Neuronal stem cell (in vitro differentiated cells): ENCODE data around the gene MYH13.

Source experiments
- DNase-seq: peaks from one replicate; pipeline ENCODE4 v3.0.0-alpha.2; 2013; ENCODE audit warnings: low spot score
- H2AFZ ChIP-seq: one replicate; pipeline ENCODE4 v1.6.1; 2013; ENCODE audit warnings: mild to moderate bottlenecking, low read length, inconsistent platforms
- H2AK5ac ChIP-seq: 2 replicates; pipeline ENCODE4 v1.6.1; 2013; ENCODE audit warnings: low read depth, mild to moderate bottlenecking, inconsistent platforms, low read length, moderate library complexity, mixed read lengths
- H2BK120ac ChIP-seq: 2 replicates; pipeline ENCODE4 v1.6.1; 2013; ENCODE audit warnings: low read depth, mild to moderate bottlenecking, inconsistent platforms, low read length, moderate library complexity, mixed read lengths
- H2BK12ac ChIP-seq: one replicate; pipeline ENCODE4 v1.6.1; 2013; ENCODE audit warnings: low read length, inconsistent platforms
- H2BK15ac ChIP-seq: 2 replicates; pipeline ENCODE4 v1.6.1; 2013; ENCODE audit warnings: mild to moderate bottlenecking, low read length, inconsistent platforms, mixed read lengths
- H2BK5ac ChIP-seq: one replicate; pipeline ENCODE4 v1.6.1; 2013; ENCODE audit warnings: inconsistent platforms, mild to moderate bottlenecking, low read length, moderate library complexity
- H3K14ac ChIP-seq: one replicate; pipeline ENCODE4 v1.6.1; 2013; ENCODE audit warnings: low read length, inconsistent platforms
- H3K18ac ChIP-seq: 2 replicates; pipeline ENCODE4 v1.6.1; 2013; ENCODE audit warnings: low read length, inconsistent platforms
- H3K23ac ChIP-seq: 2 replicates; pipeline ENCODE4 v1.6.1; 2013; ENCODE audit warnings: low read depth, mild to moderate bottlenecking, mixed read lengths, low read length, inconsistent platforms; ENCODE audit not compliant: poor library complexity
- H3K27ac ChIP-seq: replicated peaks from 3 replicates; pipeline ENCODE4 v1.5.1; 2013; ENCODE audit warnings: low read length, inconsistent platforms
- H3K27me3 ChIP-seq, 3 experiments: 2 replicates each; pipeline ENCODE4 v1.6.1; 2013; ENCODE audit warnings: low read length in 3 of 3, mild to moderate bottlenecking in 2 of 3, inconsistent platforms in 1 of 3, low read depth in 1 of 3, mixed read lengths in 1 of 3, moderate library complexity in 1 of 3; ENCODE audit not compliant: control insufficient read depth in 3 of 3, insufficient read depth in 3 of 3
- H3K36me3 ChIP-seq, 2 donors: replicated peaks in 1 of 2; 2 replicates each; pipeline ENCODE4 v1.6.1; 2013; ENCODE audit warnings: low read length in 2 of 2; ENCODE audit not compliant: control insufficient read depth in 2 of 2, insufficient read depth in 2 of 2
- H3K4ac ChIP-seq: 2 replicates; pipeline ENCODE4 v1.6.1; 2013; ENCODE audit warnings: inconsistent platforms, mild to moderate bottlenecking, low read length, moderate library complexity
- H3K4me1 ChIP-seq, 2 donors: 1 replicate in 1 of 2; 2 replicates in 1 of 2; pipeline ENCODE4 v1.6.1; 2013; ENCODE audit warnings: low read length in 2 of 2, low read depth in 1 of 2; ENCODE audit not compliant: control insufficient read depth in 2 of 2, insufficient read depth in 1 of 2
- H3K4me2 ChIP-seq: one replicate; pipeline ENCODE4 v1.6.1; 2013; ENCODE audit warnings: mild to moderate bottlenecking, low read length, inconsistent platforms; ENCODE audit not compliant: insufficient read depth, poor library complexity, severe bottlenecking
- H3K4me3 ChIP-seq, 2 donors: 2 replicates each; pipeline ENCODE4 v1.5.1; 2013; ENCODE audit warnings: low read length in 2 of 2, mild to moderate bottlenecking in 2 of 2, inconsistent platforms in 1 of 2, moderate library complexity in 1 of 2
- H3K79me1 ChIP-seq: one replicate; pipeline ENCODE4 v1.6.1; 2013; ENCODE audit warnings: low read depth, mild to moderate bottlenecking, inconsistent platforms, low read length, moderate library complexity
- H3K9ac ChIP-seq: one replicate; pipeline ENCODE4 v1.6.1; 2013; ENCODE audit warnings: mild to moderate bottlenecking, low read depth, low read length, inconsistent platforms; ENCODE audit not compliant: poor library complexity
- H3K9me3 ChIP-seq, 2 donors: replicated peaks in 1 of 2; 2 replicates each; pipeline versions ENCODE3 to v1.6.1; 2013; ENCODE audit warnings: low read length in 2 of 2, mild to moderate bottlenecking in 2 of 2, inconsistent platforms in 1 of 2, low read depth in 1 of 2, mixed read lengths in 1 of 2, moderate library complexity in 1 of 2; ENCODE audit not compliant: control insufficient read depth in 2 of 2, insufficient read depth in 1 of 2
- H4K8ac ChIP-seq: one replicate; pipeline ENCODE4 v1.6.1; 2013; ENCODE audit warnings: low read depth, mild to moderate bottlenecking, inconsistent platforms, low read length, moderate library complexity
- H4K91ac ChIP-seq: one replicate; pipeline ENCODE4 v1.6.1; 2013; ENCODE audit warnings: low read length, low read depth, mild to moderate bottlenecking, inconsistent platforms; ENCODE audit not compliant: poor library complexity
- WGBS, 2 donors: extraction: QIAGEN DNeasy Blood & Tissue Kit; methylation state at CpG; one replicate each; pipeline ENCODE4 v1.1.7; 2013; ENCODE audit warnings: missing lambda C conversion rate in 2 of 2, mixed read lengths in 1 of 2; ENCODE audit not compliant: insufficient read length in 2 of 2, insufficient replicate concordance in 1 of 2; ENCODE audit errors: extremely low coverage in 2 of 2; 5-methylcytosine and 5-hydroxymethylcytosine counted together

MYH13 gene

DNA sequence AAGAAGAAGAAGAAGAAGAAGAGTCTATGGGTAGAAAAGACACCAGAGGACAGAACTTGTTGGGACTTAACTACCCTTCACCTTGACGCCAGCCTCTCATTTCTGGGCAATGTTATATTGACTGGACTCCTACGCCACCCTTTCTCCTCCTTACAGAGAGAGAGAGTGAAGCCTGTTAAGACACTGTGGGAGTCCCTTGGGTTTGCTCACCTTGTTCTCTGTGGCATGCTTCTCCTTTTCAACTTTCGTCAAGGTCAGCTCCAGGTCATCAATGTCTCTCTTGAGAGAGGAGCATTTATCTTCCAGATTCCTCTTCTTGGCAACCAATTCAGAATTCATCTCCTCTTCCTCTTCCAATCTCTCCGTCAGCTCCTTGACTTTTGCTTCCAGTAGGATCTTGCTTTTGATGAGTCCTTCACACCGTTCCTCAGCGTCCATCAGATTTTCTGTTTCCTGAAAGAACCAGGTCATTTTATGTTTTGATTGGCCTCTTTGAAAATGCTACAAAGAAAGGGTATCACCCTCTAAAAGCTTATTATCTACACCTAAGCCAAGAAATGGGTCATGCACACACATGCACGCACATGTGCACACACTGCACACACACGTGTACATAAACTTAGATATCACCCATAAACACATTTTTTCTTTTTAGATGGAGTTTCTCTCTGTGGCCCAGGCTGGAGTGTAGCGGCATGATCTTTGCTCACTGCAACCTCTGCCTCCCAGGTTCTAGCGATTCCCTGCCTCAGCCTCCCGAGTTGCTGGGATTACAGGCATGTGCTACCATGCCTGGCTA, 48.8 kb downstream of the MYH13 start:
- H3K79me1 ChIP-seq = no peaks in the 10 kb centered on the region
- H2BK15ac ChIP-seq = no peak overlapping the region
- no peaks in the 10 kb centered on the region for H3K36me3 ChIP-seq
- no peaks in the 10 kb centered on the region for H3K9me3 ChIP-seq
- no peak overlapping the region for H3K9ac ChIP-seq
- H2BK12ac ChIP-seq = no peak overlapping the region
- H2BK120ac ChIP-seq = no peak overlapping the region
- H4K8ac ChIP-seq = no peak overlapping the region
- no peak overlapping the region for H3K18ac ChIP-seq
- no peak overlapping the region for H3K4me3 ChIP-seq
- H3K27ac ChIP-seq = no peak overlapping the region
- H3K23ac ChIP-seq = no peak overlapping the region
- no peak for DNase-seq
- no peak overlapping the region for H4K91ac ChIP-seq
- H2AK5ac ChIP-seq = no peak overlapping the region
- no peak overlapping the region for H3K14ac ChIP-seq
- H3K4me1 ChIP-seq = no peaks in the 10 kb centered on the region
- H2BK5ac ChIP-seq = no peak overlapping the region
- no peak overlapping the region for H3K4me2 ChIP-seq
- no peak overlapping the region for H2AFZ ChIP-seq
- WGBS, 2 donors = no CpG with 5 or more reads among the region's 11 CpGs
- H3K27me3 ChIP-seq = no peaks in the 10 kb centered on the region
- H3K4ac ChIP-seq = no peak overlapping the region

GRCh38 chr17:10318535-10318934, 54.3 kb downstream of the MYH13 start:
- DNase-seq = no peak

GRCh38 chr17:10317543-10317834, 55.3 kb downstream of the MYH13 start:
- no peak overlapping the region for H2BK15ac ChIP-seq
- H2BK5ac ChIP-seq = no peak overlapping the region
- no peak overlapping the region for H3K4me3 ChIP-seq
- H3K18ac ChIP-seq = no peak overlapping the region
- no peaks in the 10 kb centered on the region for H3K9me3 ChIP-seq
- no peak overlapping the region for H3K4ac ChIP-seq
- peak overlapping the region; percentile 3 for H3K23ac ChIP-seq
- no peak overlapping the region for H2BK120ac ChIP-seq
- H3K79me1 ChIP-seq = no peaks in the 10 kb centered on the region
- H3K4me2 ChIP-seq = no peak overlapping the region
- no peaks in the 10 kb centered on the region for H3K36me3 ChIP-seq
- H2AFZ ChIP-seq = no peak overlapping the region
- H3K27me3 ChIP-seq = no peaks in the 10 kb centered on the region
- WGBS, 2 donors = no CpG with 5 or more reads among the region's 5 CpGs
- H2BK12ac ChIP-seq = no peak overlapping the region
- H3K4me1 ChIP-seq = peaks cover 0 to 2% of the 10 kb centered on the region in 2 donors
- H4K91ac ChIP-seq = no peak overlapping the region
- H3K9ac ChIP-seq = no peak overlapping the region
- H3K27ac ChIP-seq = no peak overlapping the region
- no peak overlapping the region for H3K14ac ChIP-seq
- DNase-seq = no peak
- H2AK5ac ChIP-seq = no peak overlapping the region
- H4K8ac ChIP-seq = no peak overlapping the region

More at GRCh38 chr17:10318535-10318934, 54.3 kb downstream of the MYH13 start:
- Histone ChIP-seq H3K14ac (no peak overlapping the region), H2BK5ac (no peak overlapping the region), H2BK120ac (no peak overlapping the region), H3K18ac (no peak overlapping the region), H4K91ac (no peak overlapping the region), H2BK15ac (no peak overlapping the region), H3K9ac (no peak overlapping the region), H3K4me3 (no peak overlapping the region), H2BK12ac (no peak overlapping the region), H3K79me1 (no peaks in the 10 kb centered on the region), H3K4ac (no peak overlapping the region), H4K8ac (no peak overlapping the region), H3K27ac (no peak overlapping the region), H3K4me2 (no peak overlapping the region), H2AK5ac (no peak overlapping the region), H3K9me3 (no peaks in the 10 kb centered on the region), H2AFZ (no peak overlapping the region), H3K36me3 (no peaks in the 10 kb centered on the region), H3K27me3 (no peaks in the 10 kb centered on the region), H3K4me1 (peaks cover 0 to 2% of the 10 kb centered on the region in 2 donors), H3K23ac (no peak overlapping the region)
- WGBS, 2 donors = no CpG with 5 or more reads among the region's 9 CpGs

DNA sequence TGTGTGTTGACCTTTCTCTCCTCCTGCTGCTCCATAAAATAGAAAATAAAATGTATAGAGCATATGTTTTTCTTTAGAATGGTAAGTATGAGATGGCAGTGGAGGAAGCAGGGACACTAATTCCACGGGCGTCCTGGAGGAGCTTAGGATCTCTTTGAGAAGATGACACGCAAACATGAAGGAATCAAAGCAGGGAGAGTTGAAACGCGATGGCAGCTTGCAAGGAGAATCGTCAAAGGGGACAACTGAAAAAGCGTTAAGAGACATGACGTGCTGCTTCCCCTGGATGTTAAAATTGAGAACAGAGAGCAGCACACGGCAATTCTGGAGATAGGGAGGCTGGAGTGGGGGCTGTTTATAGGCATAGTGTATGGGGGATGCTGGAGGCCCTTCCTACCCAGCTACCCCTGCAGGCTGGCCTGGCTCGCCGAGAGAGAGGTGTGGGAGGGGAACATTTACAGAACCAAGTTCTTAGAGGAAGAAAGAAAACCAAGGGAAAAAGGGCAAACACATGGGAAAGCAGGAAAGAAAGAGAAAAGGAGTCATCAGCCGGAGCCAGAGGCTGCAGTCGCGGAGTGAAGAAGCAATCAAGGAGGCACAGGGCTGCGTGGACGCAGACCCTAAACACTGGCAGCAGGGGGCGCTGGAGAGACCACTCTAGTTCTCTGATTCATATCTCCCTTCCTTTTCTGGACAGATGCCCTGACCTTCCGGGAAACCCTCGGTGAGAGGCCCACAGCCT, 55.8 kb downstream of the MYH13 start:
- no peaks in the 10 kb centered on the region for H3K79me1 ChIP-seq
- H2AK5ac ChIP-seq = no peak overlapping the region
- H3K23ac ChIP-seq = peak overlapping the region; percentile 3
- no peak overlapping the region for H2BK5ac ChIP-seq
- no peak overlapping the region for H3K9ac ChIP-seq
- H3K4me3 ChIP-seq = no peak overlapping the region
- no peak overlapping the region for H3K27ac ChIP-seq
- H3K4me1 ChIP-seq = peaks cover 0 to 2% of the 10 kb centered on the region in 2 donors
- no peak overlapping the region for H2BK12ac ChIP-seq
- no peaks in the 10 kb centered on the region for H3K27me3 ChIP-seq
- no peak overlapping the region for H2AFZ ChIP-seq
- H3K18ac ChIP-seq = no peak overlapping the region
- H3K36me3 ChIP-seq = no peaks in the 10 kb centered on the region
- H2BK15ac ChIP-seq = no peak overlapping the region
- no peak for DNase-seq
- no peak overlapping the region for H3K14ac ChIP-seq
- WGBS, 2 donors = no CpG with 5 or more reads among the region's 19 CpGs
- no peak overlapping the region for H3K4me2 ChIP-seq
- H3K9me3 ChIP-seq = no peaks in the 10 kb centered on the region
- no peak overlapping the region for H4K91ac ChIP-seq
- H4K8ac ChIP-seq = no peak overlapping the region
- H2BK120ac ChIP-seq = no peak overlapping the region
- no peak overlapping the region for H3K4ac ChIP-seq
